Activated CD8-positive, alpha-beta memory T cell treated with anti-CD3 and anti-CD28 coated beads for 24 hours (primary cell): ENCODE results near the gene NCKAP1.
"Not testable (repeated sequence)": the region's sequence is repeated elsewhere in the genome, so short reads cannot be mapped to it uniquely, and the experiment has no call there.

Source experiments
- DNase-seq: peaks from one replicate; pipeline ENCODE4 v3.0.0-alpha.2; 2020

Gene NCKAP1

GRCh38 chr2:182999348-183000028 is 38.8 kb downstream of the NCKAP1 start:
- DNase-seq, result no peak

GRCh38 chr2:182994228-182994912 is 43.9 kb downstream of the NCKAP1 start:
- no peak for DNase-seq

GRCh38 chr2:182982941-182983340 is 55.3 kb downstream of the NCKAP1 start:
- DNase-seq, result no peak

GRCh38 chr2:182981475-182981874 is 56.8 kb downstream of the NCKAP1 start:
- not testable (repeated sequence) for DNase-seq

GRCh38 chr2:182980652-182981051 is 57.6 kb downstream of the NCKAP1 start:
- no peak for DNase-seq

- no peak for DNase-seq
Observed at GRCh38 chr2:182980115-182980514, 58.1 kb downstream of the NCKAP1 start.

GRCh38 chr2:182977463-182977862 is 60.8 kb downstream of the NCKAP1 start:
- DNase-seq, result no peak

GRCh38 chr2:182973441-182974352 is 64.6 kb downstream of the NCKAP1 start:
- DNase-seq, result no peak

- no peak for DNase-seq
Observed at GRCh38 chr2:182972548-182972942, 65.7 kb downstream of the NCKAP1 start.

- DNase-seq, result no peak
Observed at GRCh38 chr2:182971820-182972547, 66.3 kb downstream of the NCKAP1 start.

- no peak for DNase-seq
Observed at GRCh38 chr2:182970486-182970885, 67.8 kb downstream of the NCKAP1 start.

GRCh38 chr2:182968493-182968892 is 69.8 kb downstream of the NCKAP1 start:
- no peak for DNase-seq

- not testable (repeated sequence) for DNase-seq
Observed at GRCh38 chr2:182966356-182966755, 71.9 kb downstream of the NCKAP1 start.

- no peak for DNase-seq
Observed at GRCh38 chr2:182962641-182963040, 75.6 kb downstream of the NCKAP1 start.

- DNase-seq, result not testable (repeated sequence)
Observed at GRCh38 chr2:182960869-182961268, 77.4 kb downstream of the NCKAP1 start.

GRCh38 chr2:182954789-182955188 is 83.5 kb downstream of the NCKAP1 start:
- no peak for DNase-seq

GRCh38 chr2:182952741-182953450 is 85.4 kb downstream of the NCKAP1 start:
- DNase-seq, result no peak

- no peak for DNase-seq
Observed at GRCh38 chr2:182951948-182952663, 86.2 kb downstream of the NCKAP1 start.

GRCh38 chr2:182950546-182950945 is 87.7 kb downstream of the NCKAP1 start:
- DNase-seq, result no peak

- no peak for DNase-seq
Observed at GRCh38 chr2:182949572-182950189, 88.6 kb downstream of the NCKAP1 start.

- no peak for DNase-seq
Observed at GRCh38 chr2:182949052-182949451, 89.2 kb downstream of the NCKAP1 start.
